Renal pelvis (tissue), 4 donors: ENCODE measurements around the gene KLHL17. TPM values are rescaled to one million over a fixed set of nuclear protein-coding genes. Genes with fewer than 3 reads are reported as not detected.
"Not testable (repeated sequence)": the region's sequence is repeated elsewhere in the genome, so short reads cannot be mapped to it uniquely, and the experiment has no call there.

ENCODE experiments used
- DNase-seq: peaks from one replicate; pipeline ENCODE4 v3.0.0-alpha.2; 2013
- polyA plus RNA-seq, 3 donors: library from polyadenylated mRNA; unstranded; fragments of 120-200 nt; gene quantifications; one replicate each; pipeline ENCODE4 v1.2.1, GENCODE V29; 2013; ENCODE audit not compliant: insufficient read length in 3 of 3

KLHL17 gene
- polyA plus RNA-seq, 3 donors, result 9.9 to 14.3 (median 13.6) TPM

GRCh38 chr1:999725-1000356 lies 39.5 kb downstream of the KLHL17 start, which contains the start of gene HES4:
Gene HES4, minus strand, starts transcription at chr1:1000097. Its CDS starts 124 bp downstream, at chr1:999973.
- peak; percentile 92 for DNase-seq

GRCh38 chr1:1000357-1001056 lies 40.1 kb downstream of the KLHL17 start:
- DNase-seq, result peak; percentile 70

GRCh38 chr1:1001057-1001783 lies 40.8 kb downstream of the KLHL17 start:
- no peak for DNase-seq

- no peak for DNase-seq
These were observed 43.4 kb downstream of the KLHL17 start for GRCh38 chr1:1003618-1004419.

- DNase-seq, result no peak
These were observed 44.0 kb downstream of the KLHL17 start for GRCh38 chr1:1004420-1004779.

- no peak for DNase-seq
These were observed 44.7 kb downstream of the KLHL17 start for GRCh38 chr1:1004780-1005697.

- DNase-seq, result no peak
These were observed 45.5 kb downstream of the KLHL17 start for GRCh38 chr1:1005774-1006304.

GRCh38 chr1:1006305-1007159 lies 46.1 kb downstream of the KLHL17 start:
- no peak for DNase-seq

GRCh38 chr1:1010131-1010530 lies 49.7 kb downstream of the KLHL17 start:
- not testable (repeated sequence) for DNase-seq

- no peak for DNase-seq
These were observed 51.1 kb downstream of the KLHL17 start for GRCh38 chr1:1011396-1011949.

- not testable (repeated sequence) for DNase-seq
These were observed 52.3 kb downstream of the KLHL17 start for GRCh38 chr1:1012736-1013104.

- peak; percentile 85 for DNase-seq
These were observed 52.9 kb downstream of the KLHL17 start, which contains the start of gene ISG15 for GRCh38 chr1:1013105-1013921. Gene ISG15, plus strand, starts transcription at chr1:1013497. Its CDS starts 77 bp downstream, at chr1:1013574.

- DNase-seq, result no peak
These were observed 53.7 kb downstream of the KLHL17 start for GRCh38 chr1:1013922-1014648.

- no peak for DNase-seq
These were observed 54.7 kb downstream of the KLHL17 start for GRCh38 chr1:1014799-1015681.
